Ovary (tissue), 3 donors: Measurements from ENCODE around the gene TPSD1.
A peak's percentile ranks its signal among the peaks of the same experiment; 100 is the strongest.

Source experiments
- CTCF ChIP-seq, 3 donors: fragments of 450-650 bp in 2 of 3; fragments of 200-600 bp in 1 of 3; IDR thresholded peaks; one replicate each; pipeline versions ENCODE4 v1.5.1 to v1.8.0; 2016 to 2022; ENCODE audit warnings: antibody characterized with exemption in 3 of 3, mild to moderate bottlenecking in 1 of 3
- EP300 ChIP-seq: sonication (generic); formaldehyde crosslinking; IDR thresholded peaks from one replicate; pipeline ENCODE4 v1.6.1; 2017; ENCODE audit warnings: antibody characterized with exemption
- POLR2A ChIP-seq: fragments of 450-650 bp; IDR thresholded peaks from one replicate; pipeline ENCODE4 v1.6.1; 2017; ENCODE audit warnings: antibody characterized with exemption, mild to moderate bottlenecking, moderate library complexity
- donor health status: DM: no; HTN: no; CAD: no.

- no peak for TF ChIP-seq EP300
- peak in 2 of 3 donors; percentile 39 to 50 for TF ChIP-seq CTCF (IDR thresholded peaks at IDR 0.05)
- no peak for TF ChIP-seq POLR2A
Measured at GRCh38 chr16:1300664-1301476, 45.0 kb downstream of the TPSD1 start.
